Measurements from ENCODE around the gene CIT.

- TF ChIP-seq YY1 (IDR thresholded peaks at IDR 0.05; ENCODE audit: insufficient read depth, insufficient read length) (no peak), SUZ12 (IDR thresholded peaks at IDR 0.05; ENCODE audit: extremely low read depth, insufficient read depth, insufficient read length) (no peak), ZNF274 (IDR thresholded peaks at IDR 0.05; ENCODE audit: low read depth, low read length) (no peak)
Observed at GRCh38 chr12:119673634-119674033, 203.5 kb downstream of the CIT start.
